ENCODE measurements around the gene APLF. TPM values are rescaled to one million over a fixed set of nuclear protein-coding genes. Genes with fewer than 3 reads are reported as not detected.

The APLF gene
- total RNA-seq, 1 donor from 2014 or later: 2.5 TPM

GRCh38 chr2:68512326-68512725 is 44.9 kb downstream of the APLF start:
- FAIRE-seq: no peak
- Histone ChIP-seq H3K79me2 (ENCODE audit: insufficient read depth, low read length) (no peaks in the 10 kb centered on the region), H3K4me3 (ENCODE audit: insufficient read depth, low read depth, low read length) (no peak overlapping the region), H3K9ac (ENCODE audit: low read length) (no peak overlapping the region), H3K27ac (ENCODE audit: low read depth, low read length) (no peak overlapping the region), H4K20me1 (ENCODE audit: insufficient read depth, low read length) (no peaks in the 10 kb centered on the region), H3K36me3 (ENCODE audit: insufficient read depth, low read length) (no peaks in the 10 kb centered on the region), H3K9me3 (ENCODE audit: insufficient read depth, low read depth, low read length) (no peaks in the 10 kb centered on the region), H3K27me3 (ENCODE audit: insufficient read depth, low read length) (no peaks in the 10 kb centered on the region), H3K4me1 (ENCODE audit: insufficient read depth, low read length) (no peaks in the 10 kb centered on the region), H3K4me2 (ENCODE audit: low read length) (no peak overlapping the region), H2AFZ (ENCODE audit: low read depth, low read length) (no peak overlapping the region)
- H3K27me3 Mint-ChIP-seq (ENCODE audit: low read depth, unreplicated experiment): no peaks in the 10 kb centered on the region
- H3K4me3 Mint-ChIP-seq (ENCODE audit: unreplicated experiment): no peak overlapping the region
- H3K4me1 Mint-ChIP-seq (ENCODE audit: low read depth, unreplicated experiment): no peaks in the 10 kb centered on the region
- no peak for DNase-seq (ENCODE audit: low read depth)
- no peak overlapping the region for H3K27ac Mint-ChIP-seq (ENCODE audit: unreplicated experiment)
- H3K9me3 Mint-ChIP-seq (ENCODE audit: unreplicated experiment): peaks cover 3% of the 10 kb centered on the region
- no peak for TF ChIP-seq CTCF (IDR thresholded peaks at IDR 0.05; ENCODE audit: insufficient read depth, low read depth, low read length)
- TF ChIP-seq EZH2 (IDR thresholded peaks at IDR 0.05; ENCODE audit: insufficient read depth, low read length): no peak
- peaks cover 2% of the 10 kb centered on the region for H3K36me3 Mint-ChIP-seq (ENCODE audit: low read depth, unreplicated experiment)

- TF ChIP-seq EZH2 (IDR thresholded peaks at IDR 0.05; ENCODE audit: insufficient read depth, low read length): no peak
- no peak for TF ChIP-seq CTCF (IDR thresholded peaks at IDR 0.05; ENCODE audit: insufficient read depth, low read depth, low read length)
- FAIRE-seq (no peak), DNase-seq (ENCODE audit: low read depth) (no peak)
- H3K4me1 ChIP-seq (ENCODE audit: insufficient read depth, low read length): no peaks in the 10 kb centered on the region
- no peaks in the 10 kb centered on the region for H3K36me3 ChIP-seq (ENCODE audit: insufficient read depth, low read length)
- no peak overlapping the region for H3K4me3 ChIP-seq (ENCODE audit: insufficient read depth, low read depth, low read length)
- H4K20me1 ChIP-seq (ENCODE audit: insufficient read depth, low read length): no peaks in the 10 kb centered on the region
- H3K9me3 ChIP-seq (ENCODE audit: insufficient read depth, low read depth, low read length): no peaks in the 10 kb centered on the region
- Mint-ChIP-seq H3K27me3 (ENCODE audit: low read depth, unreplicated experiment) (no peaks in the 10 kb centered on the region), H3K4me3 (ENCODE audit: unreplicated experiment) (no peak overlapping the region), H3K4me1 (ENCODE audit: low read depth, unreplicated experiment) (no peaks in the 10 kb centered on the region), H3K36me3 (ENCODE audit: low read depth, unreplicated experiment) (peaks cover 2% of the 10 kb centered on the region), H3K9me3 (ENCODE audit: unreplicated experiment) (peaks cover 3% of the 10 kb centered on the region), H3K27ac (ENCODE audit: unreplicated experiment) (no peak overlapping the region)
- H3K79me2 ChIP-seq (ENCODE audit: insufficient read depth, low read length): no peaks in the 10 kb centered on the region
- H3K4me2 ChIP-seq (ENCODE audit: low read length): no peak overlapping the region
- no peak overlapping the region for H3K27ac ChIP-seq (ENCODE audit: low read depth, low read length)
- no peak overlapping the region for H2AFZ ChIP-seq (ENCODE audit: low read depth, low read length)
- H3K27me3 ChIP-seq (ENCODE audit: insufficient read depth, low read length): no peaks in the 10 kb centered on the region
- no peak overlapping the region for H3K9ac ChIP-seq (ENCODE audit: low read length)
Observed at GRCh38 chr2:68512966-68513365, 45.6 kb downstream of the APLF start.

- no peaks in the 10 kb centered on the region for H3K9me3 Mint-ChIP-seq (ENCODE audit: unreplicated experiment)
- no peaks in the 10 kb centered on the region for H3K79me2 ChIP-seq (ENCODE audit: insufficient read depth, low read length)
- no peaks in the 10 kb centered on the region for H4K20me1 ChIP-seq (ENCODE audit: insufficient read depth, low read length)
- no peak overlapping the region for H3K9ac ChIP-seq (ENCODE audit: low read length)
- no peaks in the 10 kb centered on the region for H3K4me1 ChIP-seq (ENCODE audit: insufficient read depth, low read length)
- H3K27ac Mint-ChIP-seq (ENCODE audit: unreplicated experiment): no peak overlapping the region
- DNase-seq (ENCODE audit: low read depth) (no peak), FAIRE-seq (no peak)
- no peaks in the 10 kb centered on the region for H3K27me3 ChIP-seq (ENCODE audit: insufficient read depth, low read length)
- TF ChIP-seq EZH2 (IDR thresholded peaks at IDR 0.05; ENCODE audit: insufficient read depth, low read length) (no peak), CTCF (IDR thresholded peaks at IDR 0.05; ENCODE audit: insufficient read depth, low read depth, low read length) (no peak)
- H3K27me3 Mint-ChIP-seq (ENCODE audit: low read depth, unreplicated experiment): no peaks in the 10 kb centered on the region
- no peaks in the 10 kb centered on the region for H3K4me1 Mint-ChIP-seq (ENCODE audit: low read depth, unreplicated experiment)
- no peaks in the 10 kb centered on the region for H3K9me3 ChIP-seq (ENCODE audit: insufficient read depth, low read depth, low read length)
- H3K27ac ChIP-seq (ENCODE audit: low read depth, low read length): no peak overlapping the region
- no peak overlapping the region for H3K4me3 Mint-ChIP-seq (ENCODE audit: unreplicated experiment)
- H3K4me3 ChIP-seq (ENCODE audit: insufficient read depth, low read depth, low read length): no peak overlapping the region
- H3K36me3 Mint-ChIP-seq (ENCODE audit: low read depth, unreplicated experiment): no peaks in the 10 kb centered on the region
- H3K4me2 ChIP-seq (ENCODE audit: low read length): no peak overlapping the region
- no peaks in the 10 kb centered on the region for H3K36me3 ChIP-seq (ENCODE audit: insufficient read depth, low read length)
- no peak overlapping the region for H2AFZ ChIP-seq (ENCODE audit: low read depth, low read length)
Observed at GRCh38 chr2:68514316-68514929, 47.0 kb downstream of the APLF start.
